HG02884 (cell line): Measurements from ENCODE around the gene RFXANK.

Source experiments
- ATAC-seq: cut with Tn5 transposase; IDR thresholded peaks from one replicate; pipeline ENCODE4 v1.9.1; 2021; ENCODE audit warnings: mild to moderate bottlenecking, moderate library complexity; ENCODE audit not compliant: unreplicated experiment

The RFXANK gene

DNA sequence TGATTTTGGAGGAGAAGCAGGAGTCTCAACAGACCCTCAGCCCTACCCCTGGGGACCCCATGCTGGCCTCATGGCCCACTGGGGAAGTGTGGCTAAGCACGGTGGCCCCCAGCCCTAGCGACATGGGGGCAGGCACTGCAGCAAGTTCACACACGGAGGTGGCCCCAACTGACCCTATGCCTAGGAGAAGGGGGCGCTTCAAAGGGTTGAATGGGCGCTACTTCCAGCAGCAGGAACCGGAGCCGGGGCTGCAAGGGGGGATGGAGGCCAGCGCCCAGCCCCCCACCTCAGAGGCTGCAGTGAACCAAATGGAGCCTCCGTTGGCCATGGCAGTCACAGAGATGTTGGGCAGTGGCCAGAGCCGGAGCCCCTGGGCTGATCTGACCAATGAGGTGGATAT lies 34.6 kb downstream of the RFXANK start:
- no peak for ATAC-seq

DNA sequence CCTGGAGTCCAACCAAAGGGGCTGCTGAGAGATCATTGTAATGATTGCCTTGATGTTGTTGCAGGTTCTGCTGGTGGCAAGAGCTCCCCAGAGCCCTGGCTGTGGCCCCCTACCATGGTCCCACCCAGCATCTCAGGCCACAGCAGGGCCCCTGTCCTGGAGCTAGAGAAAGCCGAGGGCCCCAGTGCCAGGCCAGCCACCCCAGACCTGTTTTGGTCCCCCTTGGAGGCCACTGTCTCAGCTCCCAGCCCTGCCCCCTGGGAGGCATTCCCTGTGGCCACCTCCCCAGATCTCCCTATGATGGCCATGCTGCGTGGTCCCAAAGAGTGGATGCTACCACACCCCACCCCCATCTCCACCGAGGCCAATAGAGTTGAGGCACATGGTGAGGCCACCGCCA lies 35.2 kb downstream of the RFXANK start:
- no peak for ATAC-seq

DNA sequence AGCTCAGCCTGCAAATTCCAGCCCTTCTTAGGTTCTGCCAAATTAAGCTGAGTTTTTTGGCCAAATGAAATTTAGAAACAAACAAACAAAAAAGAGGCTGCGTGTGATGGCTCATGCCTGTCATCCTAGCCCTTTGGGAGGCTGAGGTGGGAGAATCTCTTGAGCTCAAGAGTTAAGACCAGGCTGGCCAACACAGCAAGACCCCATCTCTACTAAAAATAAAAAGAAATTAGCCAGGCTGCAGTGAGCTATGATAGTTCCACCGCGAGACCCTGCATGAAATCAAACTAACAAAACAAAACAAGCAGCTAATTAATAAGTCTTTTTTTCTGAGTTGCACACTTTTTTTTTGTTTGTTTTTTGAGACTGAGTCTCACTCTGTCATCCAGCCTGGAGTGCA lies 37.6 kb downstream of the RFXANK start:
- no peak for ATAC-seq

DNA sequence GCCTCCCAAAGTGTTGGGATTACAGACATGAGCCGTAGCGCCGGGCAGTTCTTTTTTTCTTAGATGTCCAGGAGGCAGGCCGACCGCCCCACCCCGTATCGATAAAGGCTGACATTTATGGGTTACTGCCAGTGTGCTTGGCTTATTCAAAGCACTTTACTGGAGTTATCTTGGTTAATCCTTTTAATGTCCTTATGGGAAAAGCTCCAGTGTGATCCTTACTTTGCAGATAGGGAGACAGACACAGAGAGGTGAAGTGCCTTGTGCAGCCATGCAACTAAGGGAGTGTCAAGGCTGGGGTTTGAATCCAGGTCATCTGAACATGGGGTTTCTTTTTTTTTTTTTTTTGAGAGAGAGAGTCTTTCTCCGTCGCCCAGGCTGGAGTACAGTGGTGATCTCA lies 38.9 kb downstream of the RFXANK start:
- ATAC-seq = no peak

DNA sequence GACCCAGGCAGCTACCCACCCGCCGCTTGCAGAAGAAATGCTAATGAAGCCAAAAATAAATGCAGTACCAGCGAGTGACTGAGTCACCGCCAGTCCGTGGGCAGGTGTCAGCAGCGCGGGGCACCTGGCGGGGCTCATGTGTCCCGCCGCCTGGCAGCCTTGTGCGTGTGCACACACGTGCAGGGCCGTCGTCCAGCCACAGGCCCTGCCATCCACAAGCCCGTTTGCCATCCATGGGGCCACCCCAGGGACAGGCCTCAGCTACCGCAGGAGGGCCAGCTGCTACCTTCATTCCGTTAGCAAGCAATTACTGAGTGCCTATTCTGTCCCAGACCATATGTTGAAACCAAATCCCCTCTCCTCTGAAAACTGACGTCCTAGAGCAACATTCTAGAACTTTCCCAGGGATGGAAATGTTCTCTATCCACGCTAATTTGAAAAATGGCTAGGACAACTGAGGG lies 40.2 kb downstream of the RFXANK start:
- no peak for ATAC-seq

- no peak for ATAC-seq
These were observed 42.3 kb downstream of the RFXANK start for GRCh38 chr19:19234220-19234816.

- no peak for ATAC-seq
These were observed 44.1 kb downstream of the RFXANK start for GRCh38 chr19:19236173-19236572.

GRCh38 chr19:19238126-19238894 lies 46.3 kb downstream of the RFXANK start:
- ATAC-seq = no peak

DNA sequence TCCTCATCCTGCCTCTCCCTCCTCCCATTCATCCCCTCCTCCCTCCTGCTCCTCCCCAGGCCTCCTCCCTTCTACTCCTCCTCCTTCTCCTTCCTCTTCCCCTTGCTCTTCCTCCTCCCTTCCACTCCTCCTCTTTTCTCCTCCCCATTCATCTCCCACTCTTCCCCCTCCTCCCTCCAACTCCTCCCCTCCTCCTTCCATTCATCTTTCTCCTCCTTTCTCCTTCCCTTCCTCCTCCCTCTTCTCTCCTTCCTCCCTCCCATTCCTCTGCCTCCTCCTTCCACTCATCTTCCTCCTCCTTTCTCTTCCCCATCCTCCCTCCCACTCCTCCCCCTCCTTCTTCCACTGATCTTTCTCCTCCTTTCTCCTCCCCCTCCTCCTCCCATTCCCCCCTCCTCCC lies 47.6 kb downstream of the RFXANK start:
- ATAC-seq = no peak

GRCh38 chr19:19240476-19240875 lies 48.4 kb downstream of the RFXANK start:
- ATAC-seq = no peak

GRCh38 chr19:19250196-19250801 lies 58.2 kb downstream of the RFXANK start:
- no peak for ATAC-seq
